Measurements from ENCODE around the gene RASGRF1.
"Not testable (repeated sequence)": the region's sequence is repeated elsewhere in the genome, so short reads cannot be mapped to it uniquely, and the experiment has no call there.

GRCh38 chr15:79111404-79111803, 20.8 kb upstream of the RASGRF1 start:
- not testable (repeated sequence) for TF ChIP-seq CTCF (IDR thresholded peaks at IDR 0.05 in 4 of 5, conservative IDR thresholded peaks at IDR 0.05 in 1 of 5); POLR2A (IDR thresholded peaks at IDR 0.05)
